HG03103 (cell line): Measurements from ENCODE around the gene LRRC73.
"Not testable (repeated sequence)": the region's sequence is repeated elsewhere in the genome, so short reads cannot be mapped to it uniquely, and the experiment has no call there.

Source experiments
- ATAC-seq: cut with Tn5 transposase; IDR thresholded peaks from one replicate; pipeline ENCODE4 v1.9.1; 2021; ENCODE audit warnings: low read depth; ENCODE audit not compliant: unreplicated experiment

LRRC73 gene

DNA sequence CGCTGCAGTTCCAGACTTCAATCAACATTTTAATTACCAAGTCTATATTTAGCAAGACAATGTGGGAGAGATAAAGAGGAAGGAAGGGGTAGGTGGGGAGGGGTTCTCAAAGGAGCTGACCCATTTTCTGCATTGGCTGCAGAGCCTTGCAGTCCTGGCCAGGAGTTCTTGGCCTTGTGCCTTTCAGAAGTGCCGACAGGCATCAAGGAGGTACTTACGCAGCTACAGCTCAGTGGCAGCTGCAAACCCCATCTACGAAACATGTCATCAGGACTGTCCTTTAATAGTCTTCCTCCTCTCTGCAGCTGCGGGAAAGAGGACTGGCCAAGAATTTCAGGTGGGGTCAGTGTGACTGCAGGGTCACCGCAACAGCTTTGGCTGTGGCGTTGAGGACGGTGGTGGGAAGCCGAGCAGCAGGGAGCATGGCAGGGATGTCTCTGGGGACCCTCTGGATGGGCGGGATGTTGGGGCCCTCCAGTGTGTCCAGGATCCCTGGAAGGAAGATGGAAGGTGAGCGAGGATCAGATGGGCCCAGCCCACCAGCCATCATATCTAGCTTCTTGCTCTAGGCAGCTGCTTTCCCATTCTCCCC, 1.8 kb upstream of the LRRC73 start:
- ATAC-seq = no peak

DNA sequence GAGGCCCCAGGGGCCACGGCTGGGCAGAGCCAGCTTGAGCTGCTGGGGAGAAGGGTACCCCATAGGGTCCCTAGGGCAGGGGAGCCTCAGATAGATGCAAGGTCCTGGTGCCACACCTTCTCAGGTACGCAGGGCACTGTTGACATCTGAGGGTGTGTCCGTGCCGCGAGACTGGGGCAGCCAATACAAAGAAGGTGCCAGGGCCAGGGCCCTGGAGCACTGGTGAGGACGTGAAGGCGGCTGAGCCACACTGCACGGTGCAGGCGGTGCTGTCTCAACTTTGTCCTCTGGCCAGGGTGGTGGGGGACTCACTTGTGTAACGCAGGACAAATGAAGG, 649 bp upstream of the LRRC73 start:
- ATAC-seq = no peak

DNA sequence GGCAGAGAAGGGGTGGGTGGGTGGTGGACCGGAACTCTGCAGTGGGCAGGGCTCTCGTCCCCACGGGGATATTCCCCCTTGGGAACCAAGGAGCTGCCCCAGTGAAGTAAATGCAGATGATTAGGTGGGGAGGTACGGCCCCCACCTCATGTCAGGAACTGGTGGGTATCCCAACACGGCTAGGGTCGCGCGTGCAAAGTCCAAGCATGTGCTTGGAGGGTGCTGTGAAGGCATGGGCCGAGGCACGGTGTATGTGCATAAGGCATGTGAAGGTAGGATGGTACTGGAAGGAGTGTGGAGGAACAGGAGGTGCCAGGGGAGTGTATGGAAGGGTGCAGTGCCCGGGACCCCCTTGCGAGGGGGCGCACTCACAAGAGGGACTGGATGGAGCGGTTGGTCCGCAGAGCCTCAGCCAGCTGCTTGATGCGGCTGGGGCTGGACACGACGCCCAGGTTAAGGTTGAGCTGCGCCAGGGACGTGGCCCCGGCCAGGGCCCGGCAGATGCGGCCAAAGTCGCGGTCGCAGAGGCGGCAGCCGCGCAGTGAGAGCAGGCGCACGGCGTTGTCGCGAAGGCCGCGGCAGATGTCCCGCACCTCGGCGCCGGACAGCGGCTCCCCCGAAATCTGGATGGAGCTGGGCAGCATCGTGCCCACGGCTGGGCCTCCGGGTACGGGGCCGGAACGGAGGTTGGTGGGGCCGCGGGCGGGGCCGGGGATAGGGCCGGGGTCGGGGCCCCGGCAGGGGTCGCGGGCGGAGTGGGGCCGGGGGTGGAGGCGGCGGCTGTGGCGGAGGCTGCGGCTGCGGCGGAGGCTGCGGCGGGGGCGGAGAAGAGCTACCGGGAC, 783 bp downstream of the LRRC73 start:
- ATAC-seq = no peak

DNA sequence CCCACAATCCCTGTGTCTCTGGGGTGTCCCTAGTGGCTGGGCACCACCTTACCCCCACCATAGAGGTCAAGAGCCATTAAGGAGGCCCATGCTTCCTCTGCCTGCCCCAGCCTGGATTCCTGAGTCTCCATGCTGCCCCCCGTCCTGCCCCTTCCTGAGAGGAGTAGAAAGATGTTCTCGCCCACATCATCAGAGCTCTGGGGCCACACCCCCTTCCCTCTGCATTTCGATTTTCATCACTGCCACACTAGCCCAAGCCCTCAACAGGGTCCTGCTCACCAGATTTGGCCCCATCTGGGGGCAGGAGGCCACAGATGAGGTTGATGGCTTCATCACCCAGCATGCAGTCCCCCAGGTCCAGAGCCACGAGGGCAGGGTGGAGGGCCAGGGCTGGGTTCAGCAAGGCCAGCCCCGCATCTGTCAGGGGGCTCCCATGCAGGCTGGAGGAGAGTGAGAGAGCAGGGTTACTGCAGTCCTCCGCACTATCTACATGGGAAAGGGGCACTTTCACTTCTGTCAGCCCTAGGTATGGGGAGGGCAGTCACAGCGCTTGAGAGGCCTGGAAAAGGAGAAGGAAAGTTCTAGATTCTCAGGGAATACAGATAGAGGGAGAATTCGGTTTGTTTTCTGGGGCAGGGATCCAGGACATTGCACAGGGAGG, 1.5 kb downstream of the LRRC73 start:
- no peak for ATAC-seq

DNA sequence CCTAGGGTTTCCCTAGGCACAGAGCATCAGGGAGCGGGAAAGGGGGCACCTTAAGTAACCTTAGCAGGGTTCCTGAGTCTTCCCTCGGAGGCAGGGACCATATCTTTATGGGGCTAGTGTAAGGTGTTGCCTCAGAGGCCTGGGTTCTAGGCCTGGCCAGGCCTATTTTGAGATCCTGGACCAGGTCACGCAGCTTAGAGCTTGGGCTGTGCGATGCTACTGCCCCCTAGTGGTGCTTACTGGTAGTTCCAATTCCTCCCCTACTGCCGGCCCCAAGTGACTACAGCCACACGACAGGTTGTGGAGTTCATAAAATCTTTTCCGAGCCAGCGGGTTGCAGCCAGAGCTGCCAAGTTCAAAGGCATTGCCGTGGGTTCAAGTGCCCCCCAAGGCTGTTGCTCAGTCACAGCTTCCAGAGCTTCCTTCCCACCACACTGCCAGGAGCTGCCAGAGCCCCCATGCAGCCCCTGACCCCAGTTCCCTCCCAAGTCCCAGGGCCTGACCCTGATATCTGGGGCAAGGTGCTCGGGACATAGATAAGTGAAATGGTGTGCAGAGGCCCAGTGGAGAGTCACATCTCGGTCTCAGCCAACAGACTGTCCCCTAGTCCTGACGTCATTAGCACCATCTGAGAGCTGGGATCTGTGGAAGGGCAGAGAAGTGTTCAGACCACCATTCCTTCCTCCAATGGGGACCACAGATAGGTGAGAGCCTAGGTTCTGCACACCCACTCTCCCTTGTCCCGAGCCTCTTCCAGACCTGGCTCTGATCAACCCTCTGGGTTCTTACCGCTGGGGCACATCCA, 3.3 kb downstream of the LRRC73 start:
- ATAC-seq = no peak

DNA sequence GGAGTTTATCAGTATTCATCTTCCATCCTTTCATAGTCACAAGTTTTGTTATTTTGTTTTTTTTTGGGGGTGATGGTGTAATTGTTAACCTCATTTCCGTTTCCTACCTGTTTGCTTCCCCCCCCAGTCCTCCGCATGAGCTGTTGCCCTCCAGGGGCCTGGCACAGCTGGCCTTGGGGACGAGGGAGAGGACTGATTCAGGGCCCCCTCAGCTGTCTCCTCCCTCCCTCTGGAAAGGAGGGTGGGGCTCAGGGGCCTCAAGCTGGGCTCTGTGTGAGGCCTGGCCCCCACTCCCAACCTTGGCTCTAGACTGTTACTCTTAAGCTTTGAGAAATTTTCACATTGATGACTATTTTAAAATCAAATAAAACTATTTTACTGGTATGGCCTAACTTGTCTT, 4.0 kb downstream of the LRRC73 start:
- ATAC-seq = no peak

DNA sequence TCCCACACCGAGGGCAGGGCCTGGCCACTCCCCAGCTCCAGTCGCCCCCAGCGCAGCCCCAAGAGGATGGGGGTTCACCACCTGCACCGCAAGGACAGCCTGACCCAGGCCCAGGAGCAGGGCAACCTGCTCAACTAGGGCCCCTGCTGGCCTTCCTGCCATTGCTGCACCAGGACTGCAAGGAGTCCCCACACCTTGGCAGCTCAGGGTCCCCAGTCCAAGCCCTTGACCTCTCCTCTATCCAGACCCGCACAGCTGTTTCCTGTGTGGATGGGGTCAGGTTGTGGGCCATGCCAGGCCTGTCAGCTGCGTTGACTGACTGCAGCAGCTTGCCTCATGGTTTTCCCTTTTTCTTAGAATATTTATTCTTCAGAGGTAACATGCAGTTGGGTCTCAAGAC, 4.4 kb downstream of the LRRC73 start:
- ATAC-seq = no peak

DNA sequence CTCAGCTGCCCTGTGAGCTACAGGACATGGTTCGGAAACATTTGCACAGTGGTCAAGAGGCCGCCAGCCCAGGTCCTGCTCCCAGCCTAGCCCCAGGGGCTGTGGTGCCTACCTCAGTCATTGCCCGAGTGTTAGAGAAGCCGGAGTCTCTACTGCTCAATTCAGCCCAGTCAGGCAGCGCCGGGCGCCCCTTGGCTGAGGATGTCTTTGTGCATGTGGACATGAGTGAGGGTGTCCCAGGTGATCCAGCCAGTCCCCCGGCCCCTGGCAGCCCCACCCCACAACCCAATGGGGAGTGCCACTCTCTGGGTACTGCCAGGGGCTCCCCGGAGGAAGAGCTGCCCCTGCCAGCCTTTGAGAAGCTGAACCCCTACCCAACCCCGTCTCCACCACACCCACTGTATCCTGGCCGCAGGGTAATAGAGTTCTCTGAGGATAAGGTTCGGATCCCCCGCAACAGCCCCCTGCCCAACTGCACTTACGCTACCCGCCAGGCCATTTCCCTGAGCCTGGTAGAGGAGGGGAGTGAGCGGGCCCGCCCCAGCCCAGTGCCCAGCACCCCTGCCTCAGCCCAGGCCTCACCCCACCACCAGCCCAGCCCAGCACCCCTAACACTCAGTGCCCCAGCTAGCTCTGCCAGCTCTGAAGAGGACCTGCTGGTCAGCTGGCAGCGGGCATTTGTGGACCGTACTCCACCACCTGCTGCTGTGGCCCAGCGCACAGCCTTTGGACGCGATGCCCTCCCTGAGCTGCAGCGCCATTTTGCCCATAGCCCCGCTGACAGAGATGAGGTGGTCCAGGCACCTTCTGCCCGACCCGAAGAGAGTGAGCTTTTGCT, 5.2 kb downstream of the LRRC73 start:
- no peak for ATAC-seq

DNA sequence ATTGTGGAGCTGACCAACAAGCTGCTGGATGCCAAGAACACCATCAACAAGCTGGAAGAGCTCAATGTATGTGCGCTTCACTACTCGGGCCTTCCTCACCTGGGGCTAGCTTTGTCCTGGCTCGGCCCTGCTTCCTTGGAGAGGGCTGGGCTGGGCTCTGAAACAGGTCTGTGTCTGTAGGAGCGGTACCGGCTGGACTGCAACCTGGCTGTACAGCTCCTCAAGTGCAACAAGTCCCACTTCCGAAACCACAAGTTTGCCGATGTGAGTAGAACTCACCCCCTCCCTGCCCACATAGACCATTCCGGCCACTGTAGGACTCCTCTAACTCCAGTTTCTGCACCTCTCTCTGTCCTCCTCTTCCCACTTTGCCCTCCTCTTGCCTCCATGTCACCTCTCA, 6.7 kb downstream of the LRRC73 start:
- no peak for ATAC-seq

DNA sequence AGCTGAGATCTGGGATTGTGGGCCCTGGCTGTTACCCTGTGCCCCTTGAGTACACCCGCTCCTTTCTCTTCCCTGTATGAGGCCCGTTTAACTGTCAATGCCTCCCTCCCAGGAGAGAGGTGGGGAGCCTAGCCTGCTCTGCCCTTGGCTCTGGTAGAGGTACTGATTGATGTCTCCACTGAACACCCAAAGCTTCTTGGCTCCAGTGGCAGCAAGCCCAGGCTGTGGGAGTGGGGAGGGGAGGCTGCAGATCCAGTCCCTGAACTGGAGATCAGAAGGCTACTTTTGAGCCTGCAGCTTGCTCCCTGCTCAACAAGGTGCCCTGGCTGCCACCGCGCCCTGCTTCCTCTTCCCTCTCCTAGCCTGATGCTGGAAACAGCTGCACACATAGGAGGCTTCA, 7.5 kb downstream of the LRRC73 start:
- ATAC-seq = no peak

DNA sequence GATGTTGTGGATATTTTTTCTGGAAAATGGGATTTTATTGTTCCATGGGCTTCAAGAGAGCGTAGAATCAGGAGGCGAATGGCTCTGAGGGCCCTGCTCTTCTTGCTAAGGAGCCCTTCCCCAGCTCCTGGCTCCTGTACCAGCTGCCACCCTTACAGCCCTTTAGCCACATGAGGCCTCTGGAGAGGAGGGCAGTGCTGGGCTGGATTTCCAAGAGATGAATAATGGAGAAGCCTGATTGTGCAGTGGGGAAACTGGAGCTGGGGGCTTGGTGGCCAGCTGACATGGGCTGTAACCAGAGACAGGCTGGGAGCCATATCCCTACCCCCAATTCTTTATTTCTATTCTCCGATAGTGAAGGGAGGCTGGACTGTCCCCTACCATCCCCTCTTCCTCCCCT, 9.2 kb downstream of the LRRC73 start:
- ATAC-seq = no peak

DNA sequence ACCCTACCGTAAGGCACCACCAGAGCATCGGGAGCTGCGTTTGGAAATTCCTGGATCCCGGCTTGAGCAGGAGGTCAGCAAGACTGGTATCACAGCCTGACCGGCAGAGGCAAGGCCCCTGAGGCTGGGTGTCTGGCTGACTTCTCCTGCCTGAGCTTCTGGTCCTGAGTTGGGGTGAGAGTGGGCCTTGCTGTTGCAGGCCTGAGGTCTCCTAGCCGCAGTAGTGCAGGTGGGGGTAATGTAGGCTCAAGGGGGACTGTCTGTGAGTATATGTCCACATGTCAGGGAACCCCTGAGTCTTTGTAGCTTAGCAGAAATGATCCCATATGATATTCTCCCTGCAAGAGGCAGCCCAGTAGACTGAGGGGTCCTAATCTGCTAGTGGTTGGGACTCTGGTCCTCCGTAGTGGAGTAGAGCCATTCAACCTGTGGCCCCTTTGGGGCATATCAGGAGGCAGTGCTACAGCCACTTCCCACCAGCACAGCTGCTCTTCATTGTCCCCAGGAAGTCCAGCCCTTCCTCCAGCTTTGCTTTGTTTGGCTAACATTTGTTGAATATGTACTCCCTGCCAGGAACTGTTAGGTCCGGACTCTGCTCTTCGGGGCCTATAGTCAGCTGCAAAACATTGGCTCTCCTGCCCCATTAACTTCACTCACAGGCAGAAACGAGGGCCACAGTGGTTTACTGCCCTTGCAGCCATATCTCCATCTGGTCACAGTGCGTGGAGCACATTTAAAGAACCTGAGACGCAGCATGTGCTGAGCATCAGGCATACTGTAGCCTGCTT, 10.9 kb downstream of the LRRC73 start:
- ATAC-seq = no peak

DNA sequence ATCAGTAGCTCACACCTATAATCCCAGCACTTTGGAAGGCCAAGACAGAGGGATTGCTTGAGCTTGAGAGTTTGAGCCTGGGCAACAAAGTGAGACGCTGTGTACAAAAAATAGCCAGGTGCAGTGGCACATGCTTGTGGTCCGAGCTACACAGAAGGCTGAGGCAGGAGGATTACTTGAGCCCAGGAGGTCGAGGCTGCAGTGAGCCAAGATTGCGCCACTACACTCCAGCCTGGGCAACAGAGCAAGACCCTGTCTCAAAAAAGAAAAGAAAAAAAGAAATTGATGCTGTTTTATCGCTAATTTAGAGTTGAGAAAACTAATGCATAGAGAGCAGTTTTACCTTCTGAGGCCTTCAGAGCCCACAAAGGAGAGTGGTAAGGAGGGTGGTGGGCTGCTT, 11.9 kb downstream of the LRRC73 start:
- ATAC-seq = not testable (repeated sequence)

DNA sequence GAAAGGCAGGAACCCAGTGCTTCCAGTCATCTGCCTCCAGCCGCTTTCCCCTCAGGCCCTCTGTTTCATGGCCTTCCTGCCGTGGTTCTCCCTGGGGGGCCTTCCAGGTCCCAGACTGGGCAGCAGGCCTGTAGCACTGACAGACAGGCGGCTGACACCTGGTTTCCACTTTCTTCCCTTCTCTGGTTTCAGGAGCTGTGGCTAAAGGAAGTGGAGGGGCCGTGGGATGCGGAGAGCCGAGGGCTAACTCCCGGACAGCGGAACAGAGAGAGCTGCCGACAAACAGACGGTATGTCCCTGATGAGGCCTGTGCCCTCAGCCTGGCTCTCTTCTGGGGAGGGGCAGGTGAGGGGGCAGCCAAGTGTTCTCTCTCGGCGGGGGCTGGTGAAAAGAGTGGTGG, 12.5 kb downstream of the LRRC73 start:
- ATAC-seq = no peak

DNA sequence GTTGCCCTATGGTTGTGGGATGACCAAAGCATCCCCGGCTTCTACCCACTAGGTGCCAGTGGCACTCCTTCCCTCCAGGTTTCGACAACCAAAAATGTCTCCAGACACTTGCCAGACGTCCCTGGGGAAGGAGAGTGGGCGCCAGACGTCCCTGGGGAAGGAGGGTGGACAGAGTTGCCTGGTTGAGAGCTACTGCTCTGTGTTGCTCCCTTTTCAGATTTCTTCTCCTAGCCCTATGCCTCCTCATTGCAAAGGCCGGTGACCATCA, 13.1 kb downstream of the LRRC73 start:
- ATAC-seq = no peak

DNA sequence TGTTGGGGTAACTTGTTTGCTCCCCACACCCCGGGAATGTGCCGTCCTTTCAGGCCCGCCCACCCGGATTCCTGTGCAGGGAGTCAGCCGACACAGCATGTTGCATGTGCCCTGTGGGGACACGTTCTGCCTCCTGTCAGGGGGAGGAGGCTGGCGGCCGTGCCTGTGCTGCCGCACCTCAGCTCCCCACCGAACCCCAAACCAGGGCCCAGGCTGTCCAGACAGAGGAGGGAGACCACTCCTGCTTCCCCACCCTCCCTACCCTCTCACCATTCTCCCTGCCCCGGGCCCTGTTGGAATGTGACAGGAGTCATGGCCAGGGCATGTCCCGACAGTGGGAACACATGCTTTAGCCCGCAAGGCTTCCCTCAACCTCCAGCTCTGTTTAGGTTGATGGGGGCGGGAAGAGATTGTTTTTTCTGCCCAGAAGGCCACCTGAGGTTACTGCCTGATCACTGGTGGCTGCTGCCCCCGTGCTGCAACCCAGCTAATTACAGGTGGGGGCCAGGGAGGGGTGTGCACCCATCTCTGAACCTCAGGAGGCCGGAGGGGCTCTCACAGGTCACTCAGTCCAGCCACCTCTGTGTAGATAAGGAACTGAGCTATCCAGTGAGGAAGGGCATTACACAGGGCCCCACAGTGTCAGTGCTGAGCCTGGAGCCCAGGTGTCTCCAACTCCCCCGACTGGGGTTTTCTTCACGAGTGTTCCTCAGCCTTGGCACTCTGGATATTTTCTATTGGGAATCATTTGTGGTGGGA, 13.6 kb downstream of the LRRC73 start:
- ATAC-seq = no peak

DNA sequence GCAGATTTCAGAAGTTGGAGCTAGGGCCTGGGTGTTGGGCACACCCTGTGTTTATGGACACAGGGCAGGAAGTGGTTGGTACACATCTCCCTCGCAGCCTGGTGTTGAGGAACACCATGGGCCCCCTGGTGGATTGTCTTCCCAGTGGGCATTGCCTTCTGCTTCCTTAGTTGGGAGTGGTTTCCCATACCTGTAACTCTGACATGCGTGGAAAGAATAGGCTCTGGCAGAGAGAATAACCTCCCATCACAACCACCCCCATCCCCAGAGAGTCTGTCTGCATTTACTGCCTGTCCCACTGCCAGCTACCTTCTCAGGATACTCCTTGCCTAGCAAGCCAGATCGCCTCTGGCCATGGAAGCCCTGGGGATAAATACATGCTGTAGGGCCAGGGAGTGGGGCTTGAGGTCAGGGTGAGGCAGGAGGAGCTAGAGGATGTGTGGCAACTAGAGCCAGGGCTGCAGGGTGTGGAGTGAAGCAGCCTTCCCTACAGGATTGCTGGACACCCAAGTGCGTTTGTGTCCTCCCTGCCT, 14.7 kb downstream of the LRRC73 start:
- ATAC-seq = no peak

DNA sequence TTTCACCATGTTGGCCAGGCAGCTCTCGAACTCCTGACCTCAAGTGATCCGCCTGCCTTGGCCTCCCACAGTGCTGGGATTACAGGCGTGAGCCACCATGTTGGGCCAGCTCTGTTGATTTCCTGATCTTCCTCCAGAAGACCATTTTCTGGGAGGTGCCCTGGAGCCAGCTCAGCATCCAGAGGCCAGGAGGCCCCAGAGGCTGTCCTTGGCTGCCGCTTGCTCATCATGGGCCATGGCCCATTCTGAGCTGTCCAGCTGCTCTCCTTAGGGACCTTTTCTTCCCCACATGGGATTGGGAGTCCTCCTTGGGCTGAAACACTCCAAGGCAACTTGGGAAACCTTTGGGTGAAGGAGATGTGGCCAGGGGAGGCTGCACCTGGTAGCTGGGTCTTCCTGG, 15.4 kb downstream of the LRRC73 start:
- ATAC-seq = no peak

DNA sequence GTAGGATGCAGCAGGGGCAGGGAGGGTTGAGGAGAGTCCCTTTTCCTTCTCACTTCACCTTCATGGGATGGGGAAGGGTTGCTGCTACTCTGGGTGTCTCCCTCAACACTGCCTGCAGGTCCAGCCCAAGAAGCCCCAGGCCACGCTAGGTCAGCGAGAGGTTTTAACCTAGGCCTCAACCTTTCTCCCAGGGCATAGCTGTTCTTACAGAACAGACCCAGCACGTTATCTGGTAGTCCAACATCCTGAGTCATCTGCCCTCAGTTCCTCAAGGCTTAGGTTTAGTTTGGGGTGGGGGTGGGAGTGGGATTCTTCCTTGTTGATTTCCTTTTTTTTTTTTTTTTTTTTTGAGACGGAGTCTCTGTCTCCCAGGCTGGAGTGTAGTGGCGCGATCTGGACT, 15.8 kb downstream of the LRRC73 start:
- no peak for ATAC-seq
